HG02642 (cell line): Measurements from ENCODE around the gene BLOC1S3.

Experiments
- ATAC-seq: cut with Tn5 transposase; IDR thresholded peaks from one replicate; pipeline ENCODE4 v1.9.1; 2021; ENCODE audit warnings: mild to moderate bottlenecking; ENCODE audit not compliant: unreplicated experiment, poor library complexity

The BLOC1S3 gene

DNA sequence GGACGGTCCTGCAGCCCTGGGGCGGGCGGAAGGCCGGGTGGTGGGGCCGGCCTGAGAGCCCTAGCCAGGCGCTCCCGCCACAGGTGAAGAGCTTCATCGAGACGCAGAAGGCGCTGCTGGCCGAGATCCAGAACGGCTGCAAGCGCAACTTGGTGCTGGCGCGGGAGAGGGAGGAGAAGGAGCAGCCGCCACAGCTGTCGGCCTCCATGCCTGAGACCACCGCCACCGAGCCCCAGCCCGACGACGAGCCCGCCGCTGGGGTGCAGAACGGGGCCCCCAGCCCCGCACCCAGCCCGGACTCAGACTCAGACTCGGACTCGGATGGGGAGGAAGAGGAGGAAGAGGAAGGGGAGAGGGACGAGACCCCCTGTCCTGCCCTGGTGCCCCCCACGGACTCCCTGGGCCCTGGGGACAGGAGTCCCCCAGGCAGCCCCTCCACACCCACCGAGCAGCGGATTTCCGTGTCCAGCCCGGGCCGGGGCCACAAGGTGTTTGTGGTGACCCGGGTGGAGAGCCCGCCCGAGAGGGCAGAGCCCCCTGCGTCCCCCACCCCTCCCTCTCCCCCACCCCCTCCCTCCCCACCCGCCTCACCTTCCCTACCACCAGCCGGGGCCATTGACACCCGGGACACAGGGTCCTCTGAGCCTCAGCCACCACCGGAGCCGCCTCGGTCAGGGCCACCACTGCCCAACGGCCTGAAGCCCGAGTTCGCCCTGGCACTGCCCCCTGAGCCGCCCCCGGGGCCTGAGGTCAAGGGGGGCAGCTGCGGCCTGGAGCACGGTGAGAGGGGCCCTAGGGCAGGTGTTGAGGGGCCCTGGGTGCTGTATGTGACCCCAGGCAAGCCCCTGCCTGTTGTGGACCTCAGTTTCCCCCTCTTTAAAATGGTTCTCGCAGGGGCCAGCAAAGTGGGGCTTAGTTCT, 33.1 kb upstream of the BLOC1S3 start:
- ATAC-seq = no peak

DNA sequence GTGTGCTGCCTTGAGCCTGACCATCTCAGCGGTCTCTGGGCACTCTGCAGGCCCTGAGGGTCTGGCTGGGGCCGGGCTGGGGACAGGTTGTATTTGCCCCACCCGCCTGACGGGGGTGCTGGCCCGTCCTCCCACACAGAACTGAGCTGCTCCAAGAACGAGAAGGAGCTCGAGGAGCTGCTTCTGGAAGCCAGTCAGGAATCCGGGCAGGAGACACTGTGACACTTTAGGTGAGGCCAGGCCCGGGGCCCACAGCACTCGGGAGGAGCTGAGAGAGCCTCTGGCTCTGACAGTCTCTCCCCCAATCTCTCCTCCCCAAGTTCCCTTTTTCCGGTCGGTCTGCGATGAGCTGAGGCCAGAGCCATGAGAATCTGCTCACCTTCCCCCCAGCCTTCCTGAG, 32.3 kb upstream of the BLOC1S3 start:
- ATAC-seq = no peak

DNA sequence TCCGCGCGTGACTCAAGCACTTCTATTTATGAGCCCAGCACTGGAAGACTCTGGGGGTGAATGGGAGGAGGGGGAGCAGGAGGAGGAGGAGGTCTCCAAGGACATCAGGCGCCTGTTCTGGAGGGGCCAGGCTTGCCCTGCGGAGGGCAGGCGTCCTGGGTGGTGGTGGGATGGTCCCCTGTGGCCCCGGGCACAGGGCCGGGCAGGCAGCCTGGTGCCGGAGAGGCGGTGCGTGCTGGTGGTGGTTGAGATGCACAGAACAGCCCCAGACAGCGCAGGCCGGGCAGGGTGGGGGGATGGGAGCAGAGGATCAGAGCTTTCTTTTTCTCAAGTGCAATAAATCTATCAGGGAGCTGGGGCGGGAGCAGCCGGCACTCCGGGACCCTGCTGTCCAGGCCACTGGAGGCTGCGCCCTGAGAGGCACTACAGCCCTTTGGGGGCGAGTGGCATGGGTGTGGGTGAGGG, 31.8 kb upstream of the BLOC1S3 start:
- ATAC-seq = no peak

DNA sequence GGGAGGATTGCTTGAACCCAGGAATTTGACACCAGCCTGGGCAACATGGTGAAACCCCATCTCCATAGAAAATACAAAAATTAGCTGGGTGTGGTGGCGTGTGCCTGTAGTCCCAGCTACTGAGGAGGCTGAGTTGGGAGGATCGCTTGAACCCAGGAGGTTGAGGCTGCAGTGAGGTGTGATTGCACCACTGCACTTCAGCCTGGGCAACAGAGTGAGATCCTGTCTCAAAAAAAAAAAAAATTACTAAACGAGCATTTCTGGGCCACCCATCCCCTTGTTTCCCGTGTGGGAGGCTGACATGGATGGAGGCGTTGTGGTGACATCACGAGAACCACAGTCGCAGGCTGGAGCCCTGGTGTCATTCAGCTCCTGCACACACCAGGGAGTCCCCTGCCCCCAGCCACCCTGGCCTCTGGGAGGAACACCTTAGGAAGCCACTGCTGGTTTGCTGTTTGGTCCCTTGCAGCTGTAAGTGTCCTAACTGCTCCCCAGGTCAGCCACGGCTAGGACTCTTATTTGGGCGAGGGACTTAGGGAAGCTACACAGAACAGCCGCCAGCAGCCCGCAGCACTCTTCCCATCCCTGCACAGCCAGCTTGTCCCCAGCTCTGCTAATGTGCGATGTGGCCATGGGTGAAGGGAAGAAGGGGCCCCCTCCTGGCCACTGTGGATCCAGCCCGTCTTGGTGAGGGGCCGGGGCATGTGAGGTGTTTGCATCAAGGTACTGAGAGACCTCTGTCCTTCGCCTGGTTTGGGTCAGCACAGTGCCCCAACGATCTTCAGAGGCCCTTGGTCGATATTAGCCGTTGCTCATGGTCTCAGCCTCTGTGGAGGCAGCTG, 30.5 kb upstream of the BLOC1S3 start:
- no peak for ATAC-seq

DNA sequence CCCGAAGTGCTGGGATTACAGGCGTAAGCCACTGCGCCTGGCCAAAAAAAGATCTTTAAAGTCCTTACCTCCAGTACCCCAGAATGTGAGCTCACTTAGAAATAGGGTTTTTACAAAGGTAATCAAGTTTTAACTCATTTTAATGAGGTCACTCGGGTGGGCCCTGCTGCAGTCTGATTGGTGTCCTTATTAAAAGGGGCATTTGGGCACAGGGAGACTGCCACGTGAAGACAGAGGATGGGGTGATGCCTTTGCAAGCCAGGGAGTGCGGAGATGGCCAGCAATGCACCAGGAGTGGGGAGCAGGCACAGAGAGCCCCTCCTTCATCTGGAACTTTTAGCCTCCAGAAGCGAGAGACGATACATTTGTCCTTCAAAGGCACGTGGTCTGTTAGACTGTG, 29.5 kb upstream of the BLOC1S3 start:
- ATAC-seq = no peak

DNA sequence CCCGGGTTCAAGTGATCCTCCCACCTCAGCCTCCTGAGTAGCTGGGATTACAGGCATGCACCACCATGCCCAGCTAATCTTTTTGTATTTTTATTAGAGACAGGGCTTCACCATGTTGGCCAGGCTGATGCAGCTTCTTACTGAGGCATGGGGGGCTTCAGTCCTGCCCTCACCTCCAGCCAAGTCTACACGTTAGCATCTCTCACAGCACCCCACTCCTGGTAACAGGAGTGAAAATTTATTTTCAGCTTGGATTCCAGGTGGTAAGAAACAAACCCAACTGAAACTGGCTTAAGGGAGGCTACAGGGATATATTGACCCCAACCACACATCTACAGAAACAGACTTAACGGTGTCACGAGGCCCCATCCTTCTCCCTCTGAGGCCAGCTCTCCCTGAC, 28.4 kb upstream of the BLOC1S3 start:
- ATAC-seq = no peak

DNA sequence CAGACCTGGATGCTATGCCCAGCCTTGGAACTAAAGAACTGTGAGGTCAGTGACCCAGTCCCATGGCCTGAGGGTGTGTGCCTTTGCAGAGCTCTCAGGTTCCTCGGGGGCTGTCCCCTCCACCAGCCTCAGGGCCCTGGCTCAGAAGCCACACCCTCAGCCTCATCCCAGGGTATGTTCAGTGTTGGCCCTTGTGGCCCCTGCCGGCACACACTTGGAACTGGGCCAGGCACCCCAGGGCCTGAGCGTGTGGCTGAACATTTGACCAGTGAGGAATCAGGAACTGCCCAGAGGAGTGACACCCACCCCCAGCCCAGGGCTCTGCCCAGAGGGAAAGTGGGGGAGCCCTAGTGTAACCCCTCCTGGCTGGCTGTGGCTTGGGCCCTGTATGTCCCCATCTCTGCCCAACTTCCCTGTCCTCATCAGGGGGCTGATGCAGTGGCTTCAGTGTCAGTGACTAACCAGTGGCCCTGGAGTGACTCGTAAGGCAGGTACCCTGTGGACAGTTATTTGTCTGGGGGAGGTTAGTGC, 27.8 kb upstream of the BLOC1S3 start:
- ATAC-seq = no peak

DNA sequence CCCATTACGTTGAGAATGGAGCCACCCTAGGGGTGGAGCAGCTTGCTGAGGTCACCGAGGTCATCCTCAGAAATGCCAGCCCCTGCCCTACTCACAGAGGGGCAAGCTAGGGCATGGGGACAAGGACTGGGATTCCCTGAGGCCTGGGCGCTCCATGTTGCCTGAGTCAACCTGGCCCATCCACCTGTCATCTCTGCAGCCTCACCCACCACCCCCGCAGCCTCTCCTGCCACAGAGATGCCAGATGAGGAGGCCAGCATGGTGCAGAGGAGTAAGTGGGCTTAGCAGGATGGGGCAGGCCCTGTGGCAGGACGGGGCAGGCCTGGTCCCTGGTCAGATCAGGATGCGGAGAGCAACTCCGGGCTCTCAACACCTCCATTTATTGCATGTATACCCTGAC, 27.3 kb upstream of the BLOC1S3 start:
- ATAC-seq = no peak

DNA sequence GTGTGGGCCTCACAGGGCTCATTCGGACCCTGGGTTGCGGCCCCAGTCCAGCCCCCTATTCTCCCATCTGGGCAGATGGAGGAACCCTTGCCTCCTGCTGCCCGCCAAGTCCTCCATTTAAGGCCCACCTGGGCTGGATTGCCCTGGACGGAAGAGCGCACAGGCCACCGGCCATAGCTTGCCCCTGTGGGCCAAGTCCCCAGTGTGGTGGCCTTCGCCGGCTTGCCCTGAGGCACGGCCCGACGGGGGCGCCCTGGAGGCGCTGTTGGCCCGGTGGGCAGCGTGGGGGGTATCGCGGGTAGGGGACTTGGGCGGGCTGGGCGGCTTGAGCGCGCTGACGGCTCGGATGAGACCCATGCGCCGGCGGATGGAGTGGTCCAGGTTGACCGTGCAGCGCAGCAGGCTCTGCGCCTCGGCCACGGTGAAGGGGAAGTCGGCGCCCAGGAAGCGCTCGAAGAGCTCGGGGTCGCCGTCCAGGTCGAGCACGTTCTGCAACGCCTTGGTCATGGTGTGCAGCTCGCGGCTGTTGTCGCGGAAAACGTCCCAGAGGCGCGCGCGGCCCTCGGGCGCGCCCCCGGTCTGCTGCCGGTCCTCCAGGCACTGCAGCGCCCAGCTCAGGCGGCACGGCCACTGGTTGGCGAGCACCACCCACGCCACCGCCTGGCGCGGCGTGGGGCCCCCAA, 26.6 kb upstream of the BLOC1S3 start:
- ATAC-seq = no peak

DNA sequence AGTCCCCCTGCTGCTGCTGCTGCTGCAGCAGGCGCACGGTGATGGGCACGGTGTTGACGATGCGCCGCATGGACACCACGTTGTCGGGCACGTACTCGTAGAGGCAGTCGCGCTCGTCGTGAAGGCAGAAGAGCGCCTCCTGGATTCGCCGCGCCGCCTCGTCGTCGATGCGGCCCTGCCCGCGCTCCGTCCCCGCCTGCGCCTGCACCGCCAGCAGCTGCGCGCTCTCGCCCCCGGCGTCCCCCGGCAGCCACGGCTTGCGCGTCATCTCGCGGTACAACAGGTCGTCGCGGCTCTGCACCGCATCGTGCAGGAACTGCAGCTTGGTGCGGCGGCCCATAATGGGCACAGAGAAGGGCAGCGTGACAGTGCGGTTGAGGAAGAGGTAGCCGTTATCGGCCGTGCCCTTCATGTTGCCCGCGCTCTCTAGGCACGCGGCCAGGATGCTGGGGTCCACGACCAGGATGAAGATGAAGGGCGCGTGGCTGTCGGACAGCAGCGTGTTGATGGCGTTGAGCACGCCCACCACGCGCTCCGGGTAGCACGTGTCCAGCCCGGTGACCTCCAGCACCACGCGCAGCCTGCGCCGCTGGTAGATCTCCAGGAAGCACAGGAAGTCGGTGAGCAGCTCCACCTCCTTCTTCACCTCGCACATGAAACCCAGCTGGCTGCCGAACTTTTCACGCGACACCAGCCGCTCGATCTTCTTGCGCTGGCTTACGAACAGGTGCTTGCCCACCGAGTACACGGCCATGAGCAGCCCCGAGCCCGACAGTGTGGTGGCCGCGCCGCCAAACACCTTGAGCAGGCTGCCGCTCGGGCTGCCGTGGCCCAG, 25.9 kb upstream of the BLOC1S3 start:
- ATAC-seq = no peak

DNA sequence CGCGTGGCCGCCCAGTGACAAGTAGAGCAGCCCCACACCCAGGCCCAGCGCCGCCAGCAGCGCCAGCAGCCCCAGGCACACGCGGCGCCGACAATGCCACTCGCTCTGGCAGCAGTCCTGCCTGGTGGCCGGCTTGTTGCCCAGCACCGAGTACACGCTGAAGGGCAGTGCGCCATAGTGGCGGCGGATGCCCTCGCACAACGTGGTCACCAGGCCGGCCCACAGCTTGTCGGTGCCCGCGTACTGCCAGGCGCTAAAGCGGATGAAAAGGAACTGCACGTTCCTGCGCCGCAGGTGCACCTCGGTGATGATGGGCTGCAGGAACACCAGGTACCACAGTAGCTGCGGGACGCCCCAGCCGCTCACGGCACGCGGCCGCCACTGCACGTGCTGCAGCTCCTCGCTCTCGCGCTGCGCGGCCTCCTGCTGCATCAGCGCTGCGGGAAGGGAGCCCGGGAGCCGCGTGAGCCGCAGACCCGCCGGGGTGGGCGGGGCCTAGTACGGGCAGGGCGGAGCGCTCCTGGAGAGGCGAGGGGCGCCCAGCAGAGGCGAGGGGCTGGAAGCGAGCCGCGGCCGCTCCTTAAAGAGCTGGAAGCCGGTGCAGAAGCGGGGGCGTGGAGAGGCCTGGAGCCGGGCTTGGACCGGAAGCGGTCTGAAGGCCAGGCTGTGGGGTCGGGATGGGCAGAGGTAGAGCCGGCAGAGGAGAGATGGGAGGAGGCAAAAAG, 25.1 kb upstream of the BLOC1S3 start:
- no peak for ATAC-seq

DNA sequence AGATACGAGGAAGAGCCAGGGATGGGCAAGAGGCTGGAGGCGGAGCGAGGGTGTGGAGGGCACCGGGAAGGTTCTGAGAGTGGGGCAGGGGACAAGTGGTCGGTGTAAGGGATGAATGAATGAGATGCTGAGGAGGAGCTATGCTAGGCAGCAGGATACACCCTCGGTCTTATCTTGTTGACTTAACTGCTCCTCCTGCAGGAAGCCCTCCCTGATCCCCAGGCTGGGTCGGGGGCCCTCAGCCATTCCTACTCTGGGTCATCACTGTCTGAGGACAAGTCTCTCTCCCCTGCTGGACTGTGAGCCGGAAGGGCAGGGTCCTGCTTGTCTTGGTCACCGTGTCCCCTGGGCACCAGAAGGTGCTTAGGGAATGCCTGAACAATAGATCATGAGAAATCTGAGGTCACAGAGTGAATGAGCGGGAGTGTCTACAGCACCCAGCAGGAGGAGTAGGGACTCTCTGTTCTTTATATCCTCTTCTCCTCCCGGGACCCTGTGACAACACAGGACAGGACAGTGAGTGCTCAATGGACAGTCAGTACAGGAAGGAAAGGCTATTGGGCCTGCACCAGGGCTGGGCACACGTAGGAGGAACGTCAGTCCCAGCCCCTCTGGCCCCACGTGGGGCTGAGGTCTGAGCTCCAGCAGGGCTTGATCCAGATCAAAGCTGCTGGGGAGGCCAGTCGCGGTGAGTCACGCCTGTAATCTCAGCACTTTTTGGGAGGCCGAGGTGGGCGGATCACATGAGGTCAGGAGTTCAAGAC, 24.3 kb upstream of the BLOC1S3 start:
- ATAC-seq = no peak

DNA sequence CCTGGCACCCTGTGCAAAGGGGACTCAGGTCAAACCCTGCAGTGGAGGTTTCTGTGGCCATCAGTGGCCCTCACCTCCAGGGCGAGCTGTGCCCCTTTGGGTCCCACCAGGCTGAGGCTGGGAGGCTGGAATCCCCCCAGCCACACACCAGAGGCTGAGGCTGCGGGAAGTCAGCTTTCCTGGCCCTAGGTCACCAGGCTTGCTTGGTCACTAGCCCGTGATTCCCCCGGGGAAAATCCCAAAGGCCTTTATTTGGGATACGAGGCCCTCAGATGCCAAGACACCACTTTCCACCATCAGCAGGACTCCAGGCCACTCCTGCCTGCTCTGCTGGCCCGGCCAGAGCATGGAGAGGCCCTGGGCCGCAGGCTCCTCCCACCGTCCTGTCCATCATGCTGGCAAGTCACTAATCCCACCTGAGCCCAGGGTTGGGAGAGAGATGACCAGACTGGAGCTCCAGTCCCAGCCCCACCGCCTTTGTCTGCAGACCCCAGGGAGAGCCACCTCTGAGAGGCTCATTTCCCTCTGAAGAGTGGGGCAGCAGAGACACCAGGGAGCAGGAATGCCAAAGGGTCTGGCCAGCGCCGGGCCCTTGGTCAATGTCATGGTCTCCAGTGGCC, 22.5 kb upstream of the BLOC1S3 start:
- ATAC-seq = no peak

DNA sequence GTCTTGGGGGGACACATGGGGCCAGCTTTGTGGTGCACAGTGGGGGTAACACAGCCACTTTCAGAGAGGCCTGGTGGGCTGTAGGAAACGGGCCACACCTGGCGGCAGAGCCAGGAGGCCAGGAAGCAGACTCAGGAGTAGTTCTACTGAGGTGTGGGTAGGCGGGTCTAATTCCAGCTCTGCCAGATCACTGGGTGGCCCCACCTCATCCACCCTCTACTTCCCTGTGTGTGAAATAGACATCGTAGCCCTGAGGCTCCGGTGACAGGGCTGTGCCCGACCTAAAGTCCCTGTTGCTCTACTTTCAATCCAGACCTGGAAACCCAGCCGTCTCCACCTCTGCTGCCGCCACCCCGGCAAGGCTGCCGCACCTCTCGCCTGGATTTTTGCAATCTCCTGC, 21.8 kb upstream of the BLOC1S3 start:
- ATAC-seq = no peak

DNA sequence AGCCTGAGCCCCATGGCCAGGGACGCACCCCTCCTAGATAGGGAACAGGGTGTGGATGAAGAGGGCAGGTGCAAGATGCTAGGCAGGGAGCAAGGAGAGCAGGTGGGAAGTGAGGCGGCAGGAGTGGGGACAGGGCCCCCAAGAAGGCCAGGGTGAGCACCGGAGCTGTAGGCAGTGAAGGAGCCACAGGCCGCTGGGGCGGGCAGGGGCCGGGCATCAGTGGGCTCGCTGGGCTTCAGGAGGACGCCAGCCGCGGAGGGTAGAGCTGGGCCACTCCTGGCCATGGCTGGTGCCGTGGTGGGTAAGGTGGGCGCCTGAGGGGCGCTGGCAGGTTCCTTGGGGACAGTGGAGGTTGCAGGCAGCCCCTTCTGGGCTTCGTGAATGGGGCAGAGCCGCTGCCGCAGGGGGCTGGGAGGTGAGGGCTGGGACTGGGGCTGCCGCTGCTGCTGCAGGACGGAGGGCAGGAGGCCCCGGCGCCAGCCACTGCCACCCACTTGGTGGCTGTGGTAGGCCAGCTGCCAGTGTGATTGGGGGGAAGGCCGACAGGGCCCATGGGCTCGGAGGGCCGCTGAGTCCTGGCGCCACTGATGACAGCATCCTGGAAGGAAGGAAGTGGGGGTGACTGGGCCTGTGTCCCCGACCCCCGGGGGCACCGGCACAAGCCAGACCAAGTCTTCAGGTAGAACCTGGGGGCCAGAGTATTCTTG, 19.9 kb upstream of the BLOC1S3 start:
- no peak for ATAC-seq

DNA sequence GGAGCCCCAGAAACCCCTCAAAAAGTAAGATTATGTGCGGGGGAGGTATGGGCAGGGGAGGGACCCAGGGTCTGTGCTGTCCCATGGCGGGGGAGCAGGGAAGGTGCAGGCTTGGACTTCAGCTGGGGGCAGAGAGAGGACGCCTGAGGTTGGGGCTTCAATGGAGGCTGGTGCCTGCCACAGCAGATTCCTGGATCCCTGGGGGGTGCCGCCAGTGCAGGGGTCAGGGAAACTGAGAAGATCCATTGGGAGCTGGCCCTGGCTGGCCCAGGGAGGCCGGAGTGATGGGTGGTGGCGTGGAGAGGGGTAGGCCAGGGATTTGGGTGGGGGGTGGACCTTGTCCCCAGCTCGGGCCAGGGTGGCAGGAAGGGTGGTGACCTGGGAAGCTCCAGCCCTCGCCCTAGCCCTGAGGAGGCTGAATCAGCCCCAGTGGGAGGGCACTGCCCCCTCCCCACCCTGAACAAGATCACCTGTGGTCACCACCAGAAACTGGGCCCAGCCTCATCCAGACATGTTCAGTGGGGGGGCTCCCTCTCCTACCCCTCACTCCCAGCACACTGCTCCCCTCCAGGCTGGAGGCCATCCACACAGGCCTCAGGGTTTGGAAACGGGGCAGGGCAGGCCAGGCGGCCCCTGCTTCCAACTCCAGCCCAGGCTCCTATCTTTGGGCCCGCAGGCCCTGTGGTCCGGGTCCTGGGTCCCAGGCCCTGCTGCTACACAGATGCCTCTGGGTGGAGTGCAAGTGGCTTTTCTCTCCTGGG, 19.2 kb upstream of the BLOC1S3 start:
- ATAC-seq = no peak

DNA sequence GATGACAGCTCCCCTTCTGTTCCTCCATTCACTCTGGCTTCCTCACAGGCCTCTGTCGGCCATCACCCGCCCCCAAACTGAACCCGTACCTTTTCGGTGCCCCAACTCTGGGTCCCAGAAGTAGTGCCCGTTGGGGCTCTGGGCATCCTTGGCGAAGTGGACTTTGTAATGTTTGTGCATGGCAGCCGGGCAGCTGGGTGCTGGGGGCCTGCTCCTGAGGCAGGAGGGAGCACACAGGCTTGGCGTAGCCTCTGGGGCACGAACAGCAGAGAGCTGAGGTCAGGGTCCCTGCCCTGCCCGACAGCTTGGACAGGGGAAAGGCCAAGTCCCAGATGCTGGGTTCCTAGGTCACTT, 18.6 kb upstream of the BLOC1S3 start:
- ATAC-seq = no peak
